HG03521 (cell line): ENCODE results near the gene SPACA1.
"Not testable (repeated sequence)": the region's sequence is repeated elsewhere in the genome, so short reads cannot be mapped to it uniquely, and the experiment has no call there.

Experiments
- ATAC-seq: cut with Tn5 transposase; IDR thresholded peaks from one replicate; pipeline ENCODE4 v1.9.1; 2021; ENCODE audit warnings: mild to moderate bottlenecking, moderate library complexity; ENCODE audit not compliant: unreplicated experiment

The SPACA1 gene, protein sequence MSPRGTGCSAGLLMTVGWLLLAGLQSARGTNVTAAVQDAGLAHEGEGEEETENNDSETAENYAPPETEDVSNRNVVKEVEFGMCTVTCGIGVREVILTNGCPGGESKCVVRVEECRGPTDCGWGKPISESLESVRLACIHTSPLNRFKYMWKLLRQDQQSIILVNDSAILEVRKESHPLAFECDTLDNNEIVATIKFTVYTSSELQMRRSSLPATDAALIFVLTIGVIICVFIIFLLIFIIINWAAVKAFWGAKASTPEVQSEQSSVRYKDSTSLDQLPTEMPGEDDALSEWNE

DNA sequence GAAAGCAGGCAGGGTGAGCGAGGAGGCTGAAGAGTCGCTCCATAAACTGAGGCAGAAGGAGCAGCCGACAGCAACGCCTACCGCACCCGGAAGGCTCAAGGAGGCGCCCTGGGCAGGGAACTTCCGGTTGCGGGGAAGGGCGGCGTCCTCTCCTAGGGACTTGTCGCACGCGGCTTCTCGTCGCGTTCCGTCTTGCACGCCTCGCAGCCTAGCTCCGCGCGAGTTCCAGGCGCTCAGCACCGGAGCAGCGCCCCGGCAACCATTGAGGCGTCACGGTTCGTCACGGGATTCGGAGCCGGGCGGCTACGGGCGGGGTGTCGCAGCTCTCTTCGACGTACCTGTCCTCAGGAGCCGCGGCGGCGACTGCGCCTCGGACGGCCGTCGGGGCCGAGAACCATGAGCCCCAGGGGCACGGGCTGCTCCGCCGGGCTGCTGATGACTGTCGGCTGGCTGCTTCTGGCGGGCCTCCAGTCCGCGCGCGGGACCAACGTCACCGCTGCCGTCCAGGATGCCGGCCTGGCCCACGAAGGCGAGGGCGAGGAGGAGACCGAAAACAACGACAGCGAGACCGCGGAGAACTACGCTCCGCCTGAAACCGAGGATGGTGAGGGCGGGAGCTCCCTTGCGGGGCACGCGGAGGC is at the start of gene SPACA1:
SPACA1 (plus strand) TSS at position 332 of the 641 bp plus-strand sequence; CDS start at position 397, 65 bp downstream.
- no peak for ATAC-seq

DNA sequence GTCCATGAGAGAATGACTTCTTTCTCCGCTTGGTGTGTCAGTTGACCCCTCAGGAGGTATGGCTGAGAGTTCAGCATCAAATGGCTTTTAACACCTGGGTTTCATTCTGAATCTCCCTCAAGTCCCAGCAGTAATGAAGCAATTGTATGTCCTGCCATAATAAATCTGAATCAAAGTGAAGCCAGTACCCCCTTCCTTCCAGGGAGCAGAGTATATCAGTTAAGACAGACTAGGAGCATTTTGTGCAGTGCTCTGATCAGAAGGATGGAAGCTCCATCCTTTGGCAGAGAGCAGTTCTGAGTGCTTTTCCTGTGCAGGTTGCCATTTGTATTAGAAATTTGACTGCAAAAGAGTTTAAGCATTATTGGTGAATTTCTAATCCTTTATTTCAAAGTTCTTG is 46.9 kb upstream of the SPACA1 start:
- no peak for ATAC-seq

DNA sequence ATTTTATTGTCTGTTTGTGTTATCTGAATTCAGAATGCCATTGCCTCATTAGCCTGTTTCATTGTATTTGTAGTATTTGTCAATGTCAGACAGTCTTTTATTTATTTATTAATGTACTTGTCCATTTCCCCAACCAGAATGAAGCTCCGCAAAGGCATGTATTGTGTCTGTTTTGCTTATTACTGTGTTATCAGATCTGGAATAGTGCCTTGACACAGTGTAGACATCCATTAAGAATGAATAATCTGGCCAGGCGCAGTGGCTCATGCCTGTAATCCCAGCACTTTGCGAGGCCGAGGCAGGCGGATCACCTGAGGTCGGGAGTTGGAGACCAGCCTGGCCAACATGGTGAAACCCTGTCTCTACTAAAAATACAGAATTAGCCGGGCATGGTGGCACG is 46.4 kb upstream of the SPACA1 start:
- ATAC-seq = not testable (repeated sequence)

DNA sequence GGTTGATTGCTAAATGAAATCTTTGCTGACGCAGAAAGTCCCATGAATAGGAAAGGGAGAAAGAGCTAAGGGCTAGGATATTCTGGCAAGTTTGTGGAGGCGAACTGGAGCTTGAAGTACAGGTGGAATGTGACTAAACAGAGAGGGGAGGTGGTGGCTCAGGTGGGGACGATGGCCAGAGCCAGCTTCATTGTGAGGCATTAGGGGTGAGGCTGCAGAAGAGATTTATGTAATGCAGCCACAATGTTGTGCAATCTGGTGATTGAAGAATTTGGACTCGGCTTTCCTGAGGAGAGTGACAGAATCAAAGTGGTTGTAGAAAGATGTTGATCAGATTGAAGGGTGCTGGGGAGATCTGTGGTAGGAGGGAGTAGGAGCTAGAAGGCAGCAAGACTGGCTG is 42.9 kb upstream of the SPACA1 start:
- no peak for ATAC-seq

DNA sequence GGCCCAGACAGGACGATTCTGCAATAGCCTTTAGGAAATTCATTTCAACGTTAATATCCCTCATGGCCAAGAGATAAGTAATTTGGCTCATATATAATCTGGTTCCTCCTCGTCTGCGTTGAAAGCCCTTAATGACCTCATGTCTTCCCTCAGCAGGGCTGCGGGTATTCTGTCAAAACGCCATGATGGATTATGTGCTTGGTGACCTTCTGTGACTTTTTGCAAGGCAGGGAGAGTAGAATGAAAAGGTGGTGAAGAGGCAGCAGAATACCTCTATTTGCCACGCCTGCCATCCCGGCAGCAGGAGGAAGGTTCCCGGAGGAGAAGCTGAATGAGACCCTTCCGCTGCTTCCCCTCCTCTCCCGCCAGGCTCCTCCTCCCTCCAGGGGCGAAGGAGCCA is 41.1 kb upstream of the SPACA1 start:
- ATAC-seq = no peak

DNA sequence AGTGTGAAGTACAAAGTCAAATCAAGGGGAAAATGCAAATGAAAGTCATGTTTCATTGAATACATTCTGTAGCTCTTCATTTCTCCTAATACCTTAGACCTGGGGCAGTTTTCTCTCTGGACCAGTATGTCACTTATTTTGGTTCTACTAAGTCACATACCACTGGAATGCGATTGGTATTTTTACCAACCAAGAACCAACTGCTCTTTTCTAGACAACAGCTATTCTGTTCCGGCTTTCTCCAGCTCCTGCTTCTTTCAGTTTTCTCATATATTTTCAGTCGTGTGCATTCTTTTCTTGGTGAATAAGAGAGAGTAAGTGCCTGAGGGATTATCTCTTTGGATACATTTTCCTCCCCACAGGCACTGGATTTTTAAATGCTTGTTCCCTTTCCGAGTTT is 39.2 kb upstream of the SPACA1 start:
- ATAC-seq = no peak

DNA sequence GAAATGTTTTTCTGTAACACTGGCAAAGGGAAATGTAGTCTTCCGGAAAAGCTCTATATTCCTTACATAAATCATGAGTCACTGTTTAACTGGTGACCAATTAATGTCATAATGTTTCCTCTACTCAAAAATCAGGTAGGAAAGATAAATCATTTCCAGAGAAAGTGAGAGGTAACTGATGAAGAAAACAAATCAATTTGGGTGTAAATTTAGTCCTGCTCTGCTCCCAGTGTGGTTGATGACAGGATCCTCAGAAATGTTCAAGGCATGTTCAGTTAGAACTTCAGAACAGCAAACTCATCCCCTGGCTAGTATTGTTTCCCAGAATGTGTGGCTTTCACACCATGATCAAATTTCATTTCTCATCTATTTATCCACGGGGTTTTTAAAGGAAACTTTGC is 38.8 kb upstream of the SPACA1 start:
- ATAC-seq = no peak

DNA sequence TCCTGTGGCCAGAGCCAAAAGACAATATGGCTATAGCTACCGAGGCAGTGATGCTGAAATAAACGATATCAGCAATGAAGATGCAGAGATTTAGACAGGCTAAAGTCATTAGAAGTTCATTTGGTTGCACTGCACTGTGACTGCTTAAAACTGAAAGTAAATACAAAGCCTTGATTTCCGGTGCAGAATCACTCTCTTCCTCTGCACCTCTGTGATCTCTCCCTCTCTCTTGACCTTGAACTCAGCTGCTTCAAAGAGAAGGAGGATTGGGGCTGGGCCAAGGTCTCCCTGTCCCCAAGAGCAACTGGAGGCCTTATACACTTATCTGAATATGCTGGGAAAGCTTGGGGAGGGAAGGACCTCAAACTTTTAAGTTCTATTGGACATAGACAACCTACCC is 34.6 kb upstream of the SPACA1 start:
- no peak for ATAC-seq

DNA sequence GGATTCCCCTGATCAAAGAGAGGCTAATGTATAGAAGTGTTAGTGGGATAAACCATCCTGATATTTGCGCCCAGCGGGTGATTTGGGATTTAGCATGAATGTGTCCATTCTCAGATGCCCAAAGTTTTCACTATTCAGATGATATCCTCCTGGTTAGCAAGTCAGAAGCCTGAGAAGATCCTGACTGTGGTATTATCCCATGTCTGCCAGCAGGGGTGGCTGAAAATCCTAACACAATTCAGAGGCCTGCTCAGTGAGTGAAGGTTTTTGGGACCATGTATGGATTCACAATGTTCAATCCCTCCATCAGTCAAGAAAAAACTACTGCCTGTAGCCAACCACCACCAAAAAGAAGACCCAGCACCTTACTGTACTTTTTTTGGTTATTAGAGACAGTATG is 34.1 kb upstream of the SPACA1 start:
- no peak for ATAC-seq

DNA sequence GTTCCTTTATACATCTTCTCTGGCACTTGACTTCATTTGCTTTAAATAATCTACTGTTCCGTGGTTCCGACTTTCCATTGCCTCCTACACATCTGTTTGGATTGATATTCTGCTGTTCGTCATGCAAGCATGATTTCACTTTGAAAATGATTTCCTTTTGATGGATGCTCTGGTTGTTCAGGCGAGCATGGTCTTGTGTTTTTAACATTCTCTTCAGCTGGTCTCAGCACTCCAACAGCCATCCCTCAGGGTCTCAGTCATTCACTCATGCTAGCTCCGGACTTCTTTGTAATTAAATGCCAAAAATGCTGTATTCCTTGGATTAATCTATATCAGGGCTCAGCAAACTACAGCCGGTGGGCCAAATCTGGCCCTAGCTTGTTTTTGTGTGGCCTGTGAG is 27.2 kb upstream of the SPACA1 start:
- no peak for ATAC-seq

DNA sequence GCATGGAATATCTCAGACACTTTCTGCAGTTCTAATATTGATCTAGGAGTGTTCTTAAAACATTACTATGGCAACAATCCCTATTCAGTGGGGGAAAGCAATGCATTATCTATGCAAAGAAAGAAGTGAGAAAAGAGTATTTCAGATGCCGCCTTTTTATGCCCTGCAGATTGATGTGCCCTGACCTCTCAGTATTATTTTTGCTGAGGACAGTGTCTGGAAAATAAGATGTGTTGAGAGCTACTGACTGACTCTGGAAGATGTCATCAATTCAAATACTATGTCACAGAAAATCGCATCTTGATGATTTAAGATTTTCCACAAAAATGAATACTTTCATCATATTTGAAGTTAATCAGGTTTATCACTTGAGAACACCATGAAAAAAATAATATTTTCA is 22.9 kb upstream of the SPACA1 start:
- no peak for ATAC-seq

DNA sequence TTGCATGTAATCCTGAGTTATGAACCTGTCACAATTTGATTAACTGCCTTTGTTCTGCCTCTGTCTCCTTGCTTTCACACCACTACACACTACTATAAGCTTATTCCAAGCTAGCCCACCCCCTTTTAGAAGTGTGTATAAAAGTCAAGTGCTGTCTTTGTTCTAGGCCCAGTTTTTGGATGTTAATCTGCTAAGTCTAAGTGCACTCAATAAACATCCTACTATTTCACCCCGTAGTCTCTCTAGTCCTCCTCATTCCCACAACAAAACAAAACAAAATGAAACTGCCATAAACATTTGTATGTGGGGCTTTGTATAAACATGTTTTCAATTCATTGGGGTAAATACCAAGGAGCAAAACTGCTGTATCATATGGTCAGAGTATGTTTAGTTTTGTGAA is 16.1 kb upstream of the SPACA1 start:
- ATAC-seq = no peak

DNA sequence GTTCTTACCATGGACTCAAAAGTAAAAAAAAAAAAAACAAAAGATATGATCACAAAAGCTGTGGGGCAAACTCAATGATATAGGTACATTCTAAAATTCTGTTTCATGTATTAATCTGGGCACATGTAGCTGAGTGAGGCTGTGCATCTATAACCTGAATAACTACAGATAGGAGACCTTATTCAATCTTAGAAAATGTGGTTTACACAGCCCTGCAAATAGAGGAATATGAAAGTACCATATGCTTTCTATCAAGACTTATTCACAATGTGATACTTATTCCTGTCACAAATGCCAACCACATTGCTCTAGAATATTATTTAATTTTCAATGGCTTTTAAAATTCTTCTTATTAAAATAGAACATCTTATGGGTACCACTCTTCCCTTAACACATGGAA is 3.1 kb upstream of the SPACA1 start:
- ATAC-seq = no peak

DNA sequence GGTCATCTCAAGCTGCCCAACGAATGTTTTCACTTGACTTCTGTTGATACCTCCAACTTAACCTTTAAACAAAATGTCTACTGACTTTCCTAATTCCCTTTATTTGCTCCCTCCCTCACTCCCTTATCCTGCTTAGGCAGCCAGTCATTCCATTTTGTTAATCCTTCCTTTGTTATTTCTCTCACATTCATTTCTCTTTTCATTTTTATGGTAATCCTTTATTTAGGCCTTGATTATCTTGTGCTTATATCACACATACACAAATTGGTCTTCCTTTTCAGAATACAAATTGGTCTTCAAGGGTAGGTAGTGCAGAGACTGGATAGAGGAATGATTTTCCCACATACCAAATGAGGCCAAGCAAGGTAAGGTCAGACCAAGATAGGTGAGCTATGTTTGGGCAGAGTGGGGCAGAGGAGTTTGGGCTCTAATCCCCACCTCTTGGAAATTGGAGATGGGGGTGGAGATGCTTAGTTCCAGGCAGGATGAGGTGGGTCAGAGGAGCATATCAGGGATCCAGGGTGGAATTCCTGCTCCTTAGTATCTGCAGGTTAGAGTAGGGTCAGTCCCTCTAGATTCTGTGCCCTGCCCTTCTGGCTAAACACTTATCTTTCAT is 2.0 kb upstream of the SPACA1 start:
- ATAC-seq = no peak

DNA sequence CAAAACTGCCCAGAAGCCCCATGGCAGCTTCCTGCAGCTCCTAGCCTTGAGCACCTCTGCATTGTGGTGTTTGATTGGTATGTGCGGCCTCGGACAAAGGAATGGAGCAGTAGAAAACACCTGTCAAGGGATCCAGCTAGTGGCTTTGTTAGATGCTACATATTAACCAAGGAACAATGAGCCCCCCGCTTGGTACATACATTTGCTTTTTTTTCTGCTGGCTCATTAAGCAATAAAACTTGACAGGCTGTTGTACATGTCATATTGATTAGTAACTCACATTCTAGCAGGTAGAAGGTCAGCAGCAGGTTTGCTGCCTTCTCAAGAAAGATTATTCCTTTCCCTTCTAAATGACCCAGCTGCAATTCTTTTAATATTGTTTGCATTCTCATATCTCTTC is 937 bp downstream of the SPACA1 start:
- no peak for ATAC-seq

DNA sequence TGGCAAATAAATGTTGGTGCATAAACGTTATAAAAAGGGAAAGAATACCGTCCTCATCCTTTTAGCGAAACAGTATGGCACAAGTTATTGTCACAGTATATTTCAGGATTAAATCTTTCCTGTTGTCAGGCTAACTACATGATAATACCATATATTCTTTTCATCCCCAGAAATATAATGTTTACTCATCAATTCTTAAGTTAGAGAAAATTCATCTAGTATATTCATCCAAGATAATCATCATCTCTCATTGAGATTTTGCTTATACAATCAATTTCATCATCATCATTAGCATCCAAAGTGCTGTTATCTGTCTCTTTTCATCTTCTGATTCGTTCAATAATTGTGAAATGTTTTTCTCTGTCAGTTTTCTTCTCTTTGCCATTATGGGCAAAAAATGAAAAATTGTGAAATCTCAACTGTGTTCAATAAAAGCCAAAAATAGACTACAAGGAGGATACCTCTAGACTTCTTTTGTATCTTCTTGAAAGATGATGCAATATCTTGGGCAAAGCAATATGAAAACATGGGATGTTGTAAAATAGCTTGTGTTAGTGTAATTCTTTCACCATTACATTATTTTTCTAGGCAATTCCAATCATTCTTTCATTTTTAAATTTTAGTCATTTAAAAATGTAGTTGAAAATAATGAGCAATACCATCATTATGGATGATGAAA is 2.6 kb downstream of the SPACA1 start:
- ATAC-seq = no peak

DNA sequence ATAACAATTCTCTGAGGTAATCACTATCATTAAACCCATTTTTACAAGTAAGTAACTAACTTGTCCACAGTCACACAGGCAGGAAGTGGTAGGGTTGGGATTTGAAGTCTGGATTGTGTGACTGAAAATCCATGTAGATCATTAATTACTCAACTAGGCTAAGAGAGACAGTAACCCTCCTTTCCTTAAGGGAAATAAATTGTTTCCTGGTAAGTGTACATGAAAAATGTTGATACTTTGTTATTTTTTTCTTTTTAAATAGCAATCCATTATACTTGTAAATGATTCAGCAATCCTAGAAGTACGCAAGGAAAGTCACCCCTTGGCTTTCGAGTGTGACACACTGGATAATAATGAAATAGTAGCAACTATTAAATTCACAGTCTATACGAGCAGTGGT is 11.6 kb downstream of the SPACA1 start:
- ATAC-seq = no peak

DNA sequence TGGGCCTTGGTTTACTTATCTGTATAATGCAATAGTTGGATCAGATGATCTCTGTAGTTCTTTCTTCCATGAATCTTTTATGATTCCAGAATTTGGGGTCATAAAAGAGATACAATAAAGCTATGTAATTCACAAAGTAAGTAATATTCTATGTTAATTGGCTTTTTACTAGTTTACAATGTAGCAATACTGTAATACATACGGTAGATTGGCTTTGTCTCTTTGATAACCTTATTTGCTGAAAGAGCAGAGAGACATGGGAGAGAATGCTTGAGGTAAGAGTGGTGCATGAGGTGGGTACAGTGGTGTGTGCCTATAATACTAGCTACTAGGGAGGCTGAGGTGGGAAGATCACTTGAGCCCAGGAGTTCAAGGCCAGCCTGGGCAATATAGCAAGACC is 14.7 kb downstream of the SPACA1 start:
- no peak for ATAC-seq

DNA sequence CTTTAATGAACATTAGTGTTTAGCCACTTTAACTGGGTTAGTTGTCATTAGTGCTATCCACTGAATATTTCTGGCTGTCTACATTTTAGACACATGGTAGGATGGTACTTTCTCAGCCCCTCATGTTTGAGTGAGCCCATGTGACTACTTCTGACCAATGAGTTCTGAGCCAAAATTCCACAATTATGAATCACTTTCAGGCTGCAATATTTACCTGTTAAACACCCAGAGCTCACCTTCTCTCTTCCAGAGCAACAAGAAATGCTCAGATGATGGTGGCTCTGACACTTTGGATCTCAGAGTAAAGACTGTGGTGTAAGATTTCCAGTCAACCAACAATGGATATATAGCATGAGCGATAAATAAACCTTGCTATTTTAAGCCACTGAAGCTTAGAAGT is 24.8 kb downstream of the SPACA1 start:
- ATAC-seq = no peak

DNA sequence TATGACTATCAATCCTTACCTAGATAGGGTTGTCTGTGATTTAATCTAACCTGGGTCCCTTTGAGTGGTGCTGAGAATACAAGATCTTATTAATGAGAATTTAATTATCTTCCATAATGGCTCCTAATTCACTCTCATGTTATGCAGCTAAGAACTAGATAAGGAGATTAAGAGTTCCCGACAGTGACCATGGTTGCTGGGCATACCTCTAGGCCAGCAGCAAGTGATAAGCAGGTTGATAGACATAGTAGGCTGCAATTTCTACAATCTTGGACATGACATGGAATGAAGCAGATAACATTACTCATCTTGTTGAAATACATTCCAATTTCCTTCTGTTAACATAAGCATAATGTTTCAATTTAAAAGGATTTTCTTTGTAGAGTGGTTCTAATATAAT is 27.1 kb downstream of the SPACA1 start:
- ATAC-seq = no peak

DNA sequence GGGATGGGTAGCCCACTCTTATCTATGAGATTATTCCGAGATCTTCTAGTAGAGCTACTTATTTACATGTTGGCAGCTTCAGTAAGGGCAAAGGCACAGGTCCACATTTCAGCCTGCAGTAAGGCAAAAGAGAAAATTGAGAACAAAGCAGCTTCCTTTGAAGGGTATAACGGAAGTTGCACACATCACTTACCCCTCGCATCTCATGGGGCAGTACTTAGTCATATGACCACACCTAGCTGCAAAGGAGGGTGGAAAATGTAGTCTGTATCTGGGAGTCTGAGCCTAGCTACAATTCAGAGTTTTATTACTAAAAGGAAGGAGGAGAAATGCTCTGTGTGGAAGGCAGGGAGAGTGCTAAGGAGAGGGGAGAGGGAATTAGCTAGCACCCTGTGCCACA is 29.7 kb downstream of the SPACA1 start:
- ATAC-seq = no peak

DNA sequence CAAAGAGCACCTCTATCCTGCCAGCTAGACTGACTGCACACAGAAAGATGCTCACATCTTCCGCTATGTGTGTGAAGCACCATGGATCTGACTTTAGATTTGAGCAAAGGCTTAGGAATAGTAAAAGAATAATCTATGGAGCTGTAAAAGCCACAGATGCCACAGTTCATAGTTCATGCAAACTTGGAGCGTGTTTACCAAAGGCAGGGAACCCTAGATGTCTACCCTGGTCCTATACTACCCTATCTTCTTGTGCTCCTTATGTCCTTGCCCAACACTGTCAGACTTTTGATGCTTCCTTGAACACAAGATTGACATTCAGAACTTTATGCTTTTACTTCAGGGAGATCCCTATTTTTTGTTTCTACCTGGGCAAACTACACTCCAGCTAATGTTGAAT is 39.2 kb downstream of the SPACA1 start:
- no peak for ATAC-seq
